Measurements from ENCODE around the gene FKBP3.

Gene FKBP3

DNA sequence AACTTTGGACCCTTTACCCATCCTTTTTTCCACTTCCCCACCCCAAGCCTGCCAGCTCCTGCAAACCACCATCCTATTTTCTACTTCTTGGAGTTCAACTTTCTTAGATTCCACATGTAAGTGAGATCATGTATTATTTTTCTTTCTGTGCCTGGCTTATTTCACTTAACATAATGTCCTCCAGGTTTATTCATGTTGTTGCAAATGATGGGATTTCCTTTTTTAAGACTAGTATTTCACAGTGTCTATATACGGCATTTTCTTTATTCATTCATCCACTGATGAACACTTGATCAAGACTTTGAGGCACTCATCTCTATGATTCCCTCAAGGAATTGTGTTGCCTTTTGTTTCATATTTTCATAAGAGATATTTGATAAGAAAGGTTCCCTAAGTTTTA is 56.0 kb downstream of the FKBP3 start:
- TF ChIP-seq, protein P1, sequence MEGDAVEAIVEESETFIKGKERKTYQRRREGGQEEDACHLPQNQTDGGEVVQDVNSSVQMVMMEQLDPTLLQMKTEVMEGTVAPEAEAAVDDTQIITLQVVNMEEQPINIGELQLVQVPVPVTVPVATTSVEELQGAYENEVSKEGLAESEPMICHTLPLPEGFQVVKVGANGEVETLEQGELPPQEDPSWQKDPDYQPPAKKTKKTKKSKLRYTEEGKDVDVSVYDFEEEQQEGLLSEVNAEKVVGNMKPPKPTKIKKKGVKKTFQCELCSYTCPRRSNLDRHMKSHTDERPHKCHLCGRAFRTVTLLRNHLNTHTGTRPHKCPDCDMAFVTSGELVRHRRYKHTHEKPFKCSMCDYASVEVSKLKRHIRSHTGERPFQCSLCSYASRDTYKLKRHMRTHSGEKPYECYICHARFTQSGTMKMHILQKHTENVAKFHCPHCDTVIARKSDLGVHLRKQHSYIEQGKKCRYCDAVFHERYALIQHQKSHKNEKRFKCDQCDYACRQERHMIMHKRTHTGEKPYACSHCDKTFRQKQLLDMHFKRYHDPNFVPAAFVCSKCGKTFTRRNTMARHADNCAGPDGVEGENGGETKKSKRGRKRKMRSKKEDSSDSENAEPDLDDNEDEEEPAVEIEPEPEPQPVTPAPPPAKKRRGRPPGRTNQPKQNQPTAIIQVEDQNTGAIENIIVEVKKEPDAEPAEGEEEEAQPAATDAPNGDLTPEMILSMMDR (IDR thresholded peaks at IDR 0.05), result no peak
- TF ChIP-seq ZFX (IDR thresholded peaks at IDR 0.05; ENCODE audit: borderline replicate concordance), result no peak
- no peak overlapping the region for H3K27ac ChIP-seq

DNA sequence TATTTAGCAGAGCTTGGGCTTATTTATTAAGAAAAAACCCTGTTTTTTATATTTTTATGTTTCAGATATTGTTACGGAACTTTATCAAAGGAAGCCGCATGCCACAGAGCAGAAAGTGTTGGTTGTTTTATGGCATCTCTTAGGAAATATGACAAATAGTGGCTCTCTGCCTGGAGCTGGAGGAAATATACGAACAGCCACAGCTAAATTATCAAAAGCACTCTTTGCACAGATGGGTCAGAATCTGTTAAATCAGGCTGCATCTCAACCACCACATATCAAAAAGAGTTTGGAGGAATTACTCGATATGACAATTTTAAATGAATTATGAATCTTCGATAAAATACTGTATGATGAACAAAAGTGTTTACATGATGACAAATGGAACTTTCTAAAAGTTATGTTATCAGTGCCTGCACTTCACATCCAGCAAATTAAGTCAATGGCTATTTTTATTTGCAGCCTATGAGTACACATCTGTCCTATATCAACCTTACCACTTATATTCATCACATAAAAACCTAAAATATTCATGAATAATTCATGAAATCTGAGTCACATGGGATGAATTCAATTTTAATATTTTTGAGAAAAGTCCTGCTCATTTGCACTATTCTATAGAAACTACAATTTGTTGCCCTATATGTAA is 60.9 kb downstream of the FKBP3 start:
- H3K27ac ChIP-seq, result no peak overlapping the region
- TF ChIP-seq, protein P1 (IDR thresholded peaks at IDR 0.05), result no peak
- TF ChIP-seq ZFX (IDR thresholded peaks at IDR 0.05; ENCODE audit: borderline replicate concordance), result no peak

DNA sequence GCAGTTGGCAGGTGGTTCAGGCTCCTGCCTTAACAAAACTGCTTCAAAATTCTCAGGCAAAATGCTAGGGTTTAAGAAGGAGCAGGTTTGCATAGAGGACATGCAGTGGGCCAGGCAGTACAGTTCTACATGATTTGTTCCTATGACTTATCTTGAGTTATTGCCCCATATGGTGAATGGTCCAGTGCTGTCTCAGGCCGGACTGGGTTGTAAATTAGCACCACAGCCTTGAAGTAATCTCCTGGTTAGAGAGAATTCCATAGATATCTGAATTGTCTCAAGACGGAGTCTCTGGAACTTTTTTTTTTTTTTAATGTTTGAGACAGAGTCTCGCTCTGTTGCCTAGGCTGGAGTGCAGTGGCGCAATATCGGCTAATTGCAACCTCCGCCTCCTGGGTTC is 62.2 kb downstream of the FKBP3 start:
- TF ChIP-seq ZFX (IDR thresholded peaks at IDR 0.05; ENCODE audit: borderline replicate concordance), result no peak
- TF ChIP-seq, protein P1 (IDR thresholded peaks at IDR 0.05), result no peak
- H3K27ac ChIP-seq, result no peak overlapping the region

DNA sequence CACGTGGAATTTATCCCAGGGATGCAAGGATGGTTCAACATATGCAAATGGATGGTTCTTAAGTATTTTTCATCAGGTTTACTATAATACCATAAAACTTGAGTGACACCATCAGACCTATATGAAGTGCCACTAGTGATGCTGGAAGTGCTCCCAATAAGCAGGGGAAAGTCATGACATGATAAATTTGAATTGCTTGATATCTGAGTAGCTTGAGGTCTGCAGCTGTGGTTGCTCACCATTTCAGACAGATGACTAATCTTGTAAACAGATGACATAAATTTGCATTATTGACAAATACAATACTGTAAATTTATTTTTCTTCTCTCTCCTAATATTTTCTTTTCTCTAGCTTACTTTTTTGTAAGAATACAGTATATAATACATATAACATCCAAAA is 64.1 kb downstream of the FKBP3 start:
- H3K27ac ChIP-seq, result no peak overlapping the region
- TF ChIP-seq, protein P1 (IDR thresholded peaks at IDR 0.05), result no peak
- no peak for TF ChIP-seq ZFX (IDR thresholded peaks at IDR 0.05; ENCODE audit: borderline replicate concordance)

DNA sequence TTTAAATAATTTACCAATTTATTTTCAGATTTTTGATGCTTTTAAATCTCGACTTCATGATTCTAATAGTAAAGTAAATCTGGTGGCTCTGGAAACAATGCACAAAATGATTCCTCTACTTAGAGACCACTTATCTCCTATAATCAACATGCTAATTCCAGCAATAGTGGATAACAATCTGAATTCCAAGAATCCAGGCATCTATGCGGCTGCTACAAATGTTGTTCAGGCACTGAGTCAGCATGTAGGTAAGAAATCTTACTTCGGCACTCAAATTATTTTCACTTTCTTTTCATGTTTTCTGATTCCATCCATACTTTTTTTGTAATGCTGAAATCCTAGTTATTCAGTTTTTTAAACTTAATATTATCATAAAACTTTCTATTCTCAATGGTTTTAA is 65.9 kb downstream of the FKBP3 start:
- no peak overlapping the region for H3K27ac ChIP-seq
- no peak for TF ChIP-seq ZFX (IDR thresholded peaks at IDR 0.05; ENCODE audit: borderline replicate concordance)
- TF ChIP-seq, protein P1 (IDR thresholded peaks at IDR 0.05), result no peak

DNA sequence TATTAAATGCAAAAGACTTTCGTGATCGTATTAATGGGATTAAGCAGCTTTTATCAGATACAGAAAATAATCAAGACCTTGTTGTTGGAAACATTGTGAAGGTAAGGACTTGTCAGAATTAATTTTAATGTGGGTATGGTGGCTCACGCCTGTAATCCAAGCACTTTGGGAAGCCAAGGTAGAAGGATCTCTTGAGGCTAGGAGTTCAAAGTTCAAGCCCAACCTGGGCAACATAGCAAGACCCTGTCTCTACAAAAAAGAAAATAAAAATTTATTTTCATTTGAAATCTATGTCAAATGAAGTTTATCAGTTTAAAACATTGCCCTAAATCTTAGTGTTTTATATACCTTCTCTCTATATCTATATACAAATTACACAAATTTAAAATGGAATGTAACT is 67.6 kb downstream of the FKBP3 start:
- no peak for TF ChIP-seq ZFX (IDR thresholded peaks at IDR 0.05; ENCODE audit: borderline replicate concordance)
- TF ChIP-seq, protein P1 (IDR thresholded peaks at IDR 0.05), result no peak

DNA sequence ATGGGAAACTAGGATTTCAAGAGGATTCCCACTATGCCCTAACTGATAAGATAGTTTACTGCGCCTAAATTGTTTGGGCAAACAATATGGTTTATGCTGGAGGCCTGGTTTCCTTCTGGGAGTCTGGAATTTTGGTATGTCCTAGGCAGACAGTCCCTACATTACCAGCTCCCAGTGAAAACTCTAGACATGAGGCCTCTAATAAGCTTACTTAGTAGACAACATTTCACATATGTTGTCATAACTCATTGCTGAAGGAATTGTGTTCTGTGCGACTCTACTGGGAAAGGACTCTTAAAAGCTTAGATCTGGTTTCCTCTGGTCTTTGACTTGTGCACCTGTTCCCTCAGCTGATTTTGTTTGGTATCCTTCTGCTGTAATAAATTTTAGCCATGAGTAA is 68.3 kb downstream of the FKBP3 start:
- no peak overlapping the region for H3K27ac ChIP-seq
- TF ChIP-seq, protein P1 (IDR thresholded peaks at IDR 0.05), result no peak
- no peak for TF ChIP-seq ZFX (IDR thresholded peaks at IDR 0.05; ENCODE audit: borderline replicate concordance)

More for the DNA sequence above, 67.6 kb downstream of the FKBP3 start:
- no peak overlapping the region for H3K27ac ChIP-seq
